Testis (tissue), 3 donors: Measurements from ENCODE around the gene CACYBP. TPM values are rescaled to one million over a fixed set of nuclear protein-coding genes. Genes with fewer than 3 reads are reported as not detected.

Source experiments
- DNase-seq: peaks from one replicate; pipeline ENCODE4 v3.0.0-alpha.2; 2019
- H3K27ac ChIP-seq, 2 donors: fragments of 200-600 bp; sonication (generic); one replicate each; pipeline ENCODE4 v1.5.1; 2019
- H3K27me3 ChIP-seq: fragments of 200-600 bp; sonication (generic); one replicate; pipeline ENCODE4 v1.5.1; 2019
- H3K36me3 ChIP-seq: fragments of 200-600 bp; sonication (generic); one replicate; pipeline ENCODE4 v1.5.1; 2017; ENCODE audit warnings: low read depth; ENCODE audit errors: missing control alignments
- H3K4me1 ChIP-seq: fragments of 200-600 bp; sonication (generic); one replicate; pipeline ENCODE4 v1.5.1; 2019
- H3K4me3 ChIP-seq, 2 donors: fragments of 200-600 bp; sonication (generic); one replicate each; pipeline ENCODE4 v1.5.1; 2017 to 2019
- H3K9me3 ChIP-seq: fragments of 200-600 bp; sonication (generic); one replicate; pipeline ENCODE4 v1.5.1; 2017
- CTCF ChIP-seq, 3 experiments: fragments of 450-650 bp in 2 of 3; fragments of 200-600 bp in 1 of 3; sonication (generic) in 1 of 3; IDR thresholded peaks; one replicate each; pipeline ENCODE4 v1.5.1; 2016 to 2019; ENCODE audit warnings: antibody characterized with exemption in 3 of 3, mild to moderate bottlenecking in 2 of 3, moderate library complexity in 1 of 3
- POLR2A ChIP-seq: fragments of 450-650 bp; IDR thresholded peaks from one replicate; pipeline ENCODE4 v1.6.1; 2017; ENCODE audit warnings: antibody characterized with exemption, mild to moderate bottlenecking, moderate library complexity
- WGBS, 2 donors: methylation state at CpG; one replicate each; pipeline ENCODE4 v1.1.5; 2018; 5-methylcytosine and 5-hydroxymethylcytosine counted together
- intact Hi-C: fragments of 100-400 bp; cut with DNase I; formaldehyde crosslinking; loops from one replicate; pipeline ENCODE4 v1.15.1; 2023; ENCODE audit warnings: low total_unique reads
- polyA plus RNA-seq: library from polyadenylated mRNA; stranded (reverse); fragments of 350-450 nt; fragmentation: Illumina TruSeq; extraction: RNeasy Lipid Tissue Mini Kit (QIAGEN cat#74804); gene quantifications from one replicate; pipeline ENCODE4 v1.2.3, GENCODE V29; 2014; ENCODE audit warnings: low read depth, low replicate concordance; ENCODE audit not compliant: insufficient read depth
- small RNA-seq, 2 donors: library from RNA; depleted of rRNA; stranded (forward); fragments of <200 nt; gene quantifications; one replicate each; pipeline ENCODE3, GENCODE V24; 2016
- total RNA-seq, 2 donors: library from RNA; depleted of rRNA; stranded (reverse); fragments of >200 nt; gene quantifications; one replicate each; pipeline ENCODE4 v1.2.3, GENCODE V29; 2016

CACYBP gene
- total and polyA plus RNA-seq, 3 donors from 2014 or later, result 74.4 to 121 (median 120) TPM

GRCh38 chr1:175054736-175055135 is 55.0 kb downstream of the CACYBP start:
- 77 to 86% methylated on average over 3 of the region's 3 CpGs for WGBS, 2 donors
- H3K4me1 ChIP-seq, result no peaks in the 10 kb centered on the region
- H3K27ac ChIP-seq, result no peak overlapping the region
- TF ChIP-seq CTCF (IDR thresholded peaks at IDR 0.05), result no peak
- TF ChIP-seq POLR2A, result no peak
- intact Hi-C loops, result no loop called here
- H3K4me3 ChIP-seq, result no peak overlapping the region
- no peaks in the 10 kb centered on the region for H3K9me3 ChIP-seq
- H3K27me3 ChIP-seq, result no peaks in the 10 kb centered on the region
- DNase-seq, result no peak
- H3K36me3 ChIP-seq, result no peaks in the 10 kb centered on the region

Small RNA genes lying within 50 kb of the gene (small RNA-seq; reads per million reads assigned to genes)
- gene RF00019 (0 reads per million in 2 donors), gene RNU6-307P (0 reads per million in 2 donors)

Other genes with a start within 250 kb of the CACYBP start
- 10 to 100 TPM; 30.2 to 31.2 TPM for gene MRPS14, start 23.5 kb downstream of the CACYBP start, total RNA-seq
- gene MRPS14, start 23.5 kb downstream of the CACYBP start, polyA plus RNA-seq, result 42.8 TPM
- gene TNN, start 67.9 kb downstream of the CACYBP start, total RNA-seq, result under 1 TPM; 0.16 to 0.37 TPM
- 0.22 TPM for gene TNN, start 67.9 kb downstream of the CACYBP start, polyA plus RNA-seq
- gene KIAA0040, start 192.8 kb downstream of the CACYBP start, total RNA-seq, result 1 to 10 TPM; 5.8 to 8.2 TPM
- gene KIAA0040, start 192.8 kb downstream of the CACYBP start, polyA plus RNA-seq, result 10.3 TPM